Adrenal gland (tissue), 5 donors: ENCODE results near the gene CEP112.

Source experiments
- POLR2A ChIP-seq, 2 donors: fragments of 450-650 bp; IDR thresholded peaks; one replicate each; pipeline ENCODE4 v1.6.1; 2017; ENCODE audit warnings: antibody characterized with exemption in 2 of 2, mild to moderate bottlenecking in 2 of 2, moderate library complexity in 1 of 2
- TF ChIP-seq, protein P1 (sequence below), 6 experiments: fragments of 450-650 bp in 4 of 6; fragments of 200-600 bp in 2 of 6; sonication (generic) in 1 of 6; IDR thresholded peaks; 1 replicate in 5 of 6; 2 replicates in 1 of 6; pipeline versions ENCODE4 v1.5.1 to v1.8.0; 2016 to 2021; ENCODE audit warnings: antibody characterized with exemption in 6 of 6, mild to moderate bottlenecking in 2 of 6, moderate library complexity in 1 of 6
- donor health status: DM: no; HTN: no; CAD: no.

DNA sequence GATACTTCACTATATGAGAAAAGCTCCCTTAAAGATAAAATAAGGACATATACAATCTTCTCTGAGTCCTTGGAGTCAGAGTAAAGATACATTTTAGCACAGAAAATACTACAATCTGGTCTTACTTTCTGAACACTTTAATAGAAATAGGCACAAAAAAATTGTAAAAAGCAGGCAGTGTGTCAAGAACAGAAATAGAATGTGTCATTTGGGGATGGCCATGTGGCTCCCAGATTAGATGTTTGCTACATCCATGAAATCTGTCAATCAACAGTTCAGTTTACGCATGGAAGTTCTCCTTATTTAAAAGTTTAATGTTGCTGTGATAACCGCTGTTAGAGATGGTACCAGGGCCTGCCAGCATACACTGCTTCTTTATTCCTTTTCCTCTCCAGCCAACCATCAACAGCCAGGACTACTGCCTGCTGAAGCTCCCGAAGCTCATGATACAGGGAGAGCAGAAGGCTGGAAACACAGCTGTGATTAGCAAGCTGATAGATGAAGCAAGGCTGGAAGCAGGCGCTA, 278.5 kb downstream of the CEP112 start:
- TF ChIP-seq, protein P1, sequence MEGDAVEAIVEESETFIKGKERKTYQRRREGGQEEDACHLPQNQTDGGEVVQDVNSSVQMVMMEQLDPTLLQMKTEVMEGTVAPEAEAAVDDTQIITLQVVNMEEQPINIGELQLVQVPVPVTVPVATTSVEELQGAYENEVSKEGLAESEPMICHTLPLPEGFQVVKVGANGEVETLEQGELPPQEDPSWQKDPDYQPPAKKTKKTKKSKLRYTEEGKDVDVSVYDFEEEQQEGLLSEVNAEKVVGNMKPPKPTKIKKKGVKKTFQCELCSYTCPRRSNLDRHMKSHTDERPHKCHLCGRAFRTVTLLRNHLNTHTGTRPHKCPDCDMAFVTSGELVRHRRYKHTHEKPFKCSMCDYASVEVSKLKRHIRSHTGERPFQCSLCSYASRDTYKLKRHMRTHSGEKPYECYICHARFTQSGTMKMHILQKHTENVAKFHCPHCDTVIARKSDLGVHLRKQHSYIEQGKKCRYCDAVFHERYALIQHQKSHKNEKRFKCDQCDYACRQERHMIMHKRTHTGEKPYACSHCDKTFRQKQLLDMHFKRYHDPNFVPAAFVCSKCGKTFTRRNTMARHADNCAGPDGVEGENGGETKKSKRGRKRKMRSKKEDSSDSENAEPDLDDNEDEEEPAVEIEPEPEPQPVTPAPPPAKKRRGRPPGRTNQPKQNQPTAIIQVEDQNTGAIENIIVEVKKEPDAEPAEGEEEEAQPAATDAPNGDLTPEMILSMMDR (IDR thresholded peaks at IDR 0.05): no peak
- TF ChIP-seq POLR2A (IDR thresholded peaks at IDR 0.05): no peak
